HG02759 (cell line): Measurements from ENCODE around the gene ARHGAP6.

Experiments
- ATAC-seq: cut with Tn5 transposase; IDR thresholded peaks from one replicate; pipeline ENCODE4 v1.9.1; 2021; ENCODE audit warnings: mild to moderate bottlenecking, moderate library complexity; ENCODE audit not compliant: unreplicated experiment

ARHGAP6 gene

DNA sequence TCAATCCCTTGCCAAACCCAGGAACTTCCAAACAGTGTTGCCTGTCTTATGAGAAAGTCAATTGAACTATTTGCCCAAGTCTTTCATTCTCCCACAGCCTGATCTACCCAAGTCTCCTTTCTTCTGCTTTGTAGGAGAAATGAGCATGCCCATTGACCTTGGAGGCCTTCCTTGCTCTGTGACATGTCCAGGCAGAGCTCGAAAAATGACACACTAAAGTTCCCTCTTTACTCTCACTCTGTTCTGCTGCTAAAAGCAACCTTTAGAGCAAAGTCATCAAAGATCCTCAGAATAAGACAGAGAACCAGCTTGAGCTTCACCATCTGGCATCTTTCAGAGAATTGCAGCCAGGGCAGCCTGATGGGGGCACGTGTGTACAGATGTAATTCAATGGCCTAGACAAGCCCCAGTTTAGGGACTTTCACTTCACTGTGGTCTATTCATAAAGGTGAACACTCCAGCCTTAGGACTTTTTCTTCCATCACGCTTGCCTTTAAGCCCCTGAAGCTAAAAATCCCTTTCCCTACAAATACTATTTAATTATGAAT is 236.1 kb downstream of the ARHGAP6 start:
- ATAC-seq, result no peak

DNA sequence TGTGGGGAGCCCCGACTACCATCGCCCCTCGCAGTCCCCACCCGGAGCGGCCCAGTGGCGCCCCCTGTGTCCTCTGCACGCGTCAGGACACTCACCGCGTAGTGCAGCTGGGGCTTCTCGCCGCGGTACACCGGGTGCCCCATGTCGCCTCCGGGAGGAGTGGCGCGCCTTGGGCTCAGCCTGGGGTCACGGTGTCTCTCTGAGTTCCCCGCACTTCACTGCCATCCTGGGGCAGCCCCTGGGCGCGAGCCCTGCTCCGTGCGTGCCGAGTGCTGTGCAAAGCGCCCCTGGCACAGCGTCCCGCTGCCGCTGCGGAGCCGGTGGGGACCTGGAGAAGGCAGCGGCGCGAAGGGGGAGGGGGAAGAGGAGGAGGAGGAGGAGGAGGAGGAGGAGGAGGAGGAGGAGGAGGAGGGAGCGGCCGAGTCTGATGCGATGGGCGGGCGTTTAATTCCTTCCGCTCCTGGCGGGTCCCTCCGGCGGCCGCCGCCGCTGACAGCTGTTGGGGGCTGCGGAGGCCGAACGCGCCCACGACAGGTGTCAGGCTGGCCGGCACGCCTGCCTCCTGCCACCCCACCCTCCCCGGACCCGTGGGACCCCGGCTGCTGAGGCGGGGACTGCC is 238.2 kb downstream of the ARHGAP6 start:
- no peak for ATAC-seq

DNA sequence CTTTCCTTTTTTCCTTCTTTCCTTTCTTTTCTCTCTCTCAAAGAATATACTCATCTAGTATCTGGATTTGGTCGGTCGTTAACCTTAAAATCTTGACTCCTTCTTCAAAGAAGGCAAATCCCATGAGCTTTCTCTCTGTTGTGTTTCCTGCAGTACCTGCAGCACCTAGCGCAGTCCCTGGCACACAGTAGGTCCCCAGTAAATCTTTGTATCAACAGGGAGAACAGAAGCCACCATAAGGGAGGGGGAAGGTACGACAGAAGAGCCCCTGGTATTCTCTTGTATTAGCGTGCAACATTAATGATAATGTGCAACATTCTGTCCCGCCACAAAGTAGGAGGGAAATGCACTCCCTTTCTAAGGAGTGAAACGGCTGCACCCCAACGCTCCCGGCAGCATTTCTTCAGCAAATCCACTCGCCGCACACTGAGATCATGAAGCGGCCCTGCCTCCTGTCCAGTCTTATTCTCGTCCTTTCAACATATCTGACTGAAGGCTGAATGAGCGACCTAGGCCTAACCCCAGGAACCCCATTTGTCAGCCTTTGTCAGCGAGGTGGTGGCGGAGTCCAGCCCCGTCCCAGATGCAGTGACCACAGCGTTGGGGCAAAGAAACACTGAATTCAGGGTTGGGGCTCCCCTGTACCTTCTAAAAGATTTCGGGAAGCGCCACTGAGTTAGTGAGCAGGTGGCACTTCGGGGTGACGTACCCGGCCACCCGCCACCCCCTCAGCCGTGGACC is 238.8 kb downstream of the ARHGAP6 start:
- ATAC-seq, result no peak

DNA sequence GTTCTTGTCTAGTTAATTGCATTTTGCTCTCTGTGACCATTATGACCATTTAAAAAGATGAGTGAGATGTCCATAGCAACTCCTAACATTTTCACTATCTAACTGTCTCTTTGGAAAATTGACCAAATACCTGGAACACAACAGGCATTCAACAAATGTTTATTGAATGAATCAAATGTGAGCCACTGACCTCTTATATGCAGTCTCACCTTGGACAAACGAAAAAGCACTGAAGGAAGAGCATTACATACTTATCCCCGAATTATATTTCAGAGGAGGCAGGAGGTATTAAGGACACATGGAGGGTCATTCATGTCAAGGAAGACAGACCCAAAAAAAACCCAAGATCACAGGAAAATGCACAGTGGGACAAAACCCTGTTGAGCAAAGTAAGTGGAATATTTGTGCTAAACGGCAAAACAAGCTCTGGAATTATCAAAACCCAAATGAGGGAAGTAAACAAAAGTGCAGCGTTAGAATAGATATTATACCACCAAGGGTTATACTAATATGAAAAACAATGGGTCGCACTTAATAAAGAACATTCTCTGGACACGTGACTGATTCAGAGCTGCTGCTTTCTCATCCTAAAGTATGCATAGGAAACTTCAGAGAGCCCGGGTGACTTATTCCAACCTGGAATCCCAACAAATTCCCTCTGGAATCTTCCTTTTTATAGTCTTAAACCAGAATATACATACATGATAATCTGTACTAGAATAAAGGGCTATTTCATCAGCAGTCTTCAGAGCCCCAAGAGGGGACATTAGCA is 240.6 kb downstream of the ARHGAP6 start:
- ATAC-seq, result no peak

DNA sequence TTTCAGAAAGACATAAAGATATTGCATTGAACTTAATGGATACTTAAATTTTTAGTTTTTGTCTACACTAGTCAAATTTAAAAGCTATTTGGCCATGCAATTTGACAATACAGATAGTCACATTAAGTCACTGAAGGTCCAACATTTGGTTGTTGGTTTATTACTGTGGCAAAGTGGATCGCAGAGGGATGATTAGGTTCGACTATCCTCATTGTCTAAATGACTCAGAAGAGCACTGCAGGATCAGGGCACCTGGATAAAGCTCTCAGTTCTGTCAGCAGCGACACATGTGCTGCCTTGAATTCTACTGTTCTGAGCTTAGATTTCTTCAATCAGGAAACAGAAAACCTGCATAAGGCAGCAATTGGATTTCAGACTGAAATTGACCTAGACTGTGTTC is 241.8 kb downstream of the ARHGAP6 start:
- ATAC-seq, result no peak

- peak; percentile 84 for ATAC-seq
These were observed 242.3 kb downstream of the ARHGAP6 start for GRCh38 chrX:11423362-11423818.

DNA sequence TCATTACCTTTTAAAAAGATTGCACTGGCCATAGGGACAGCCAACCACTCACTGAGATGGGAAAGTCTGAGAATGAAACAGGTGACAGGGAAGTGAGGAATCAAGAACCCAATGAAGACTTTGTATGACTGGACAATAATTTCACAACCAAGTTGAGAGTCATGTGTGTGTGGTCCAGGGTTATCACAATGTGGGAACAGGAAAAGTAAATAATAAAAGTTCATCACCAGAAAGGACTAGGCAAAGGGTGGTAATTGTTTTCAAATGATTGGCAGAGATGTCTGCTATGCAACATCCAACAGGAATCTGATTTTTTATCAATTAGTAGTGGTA is 243.2 kb downstream of the ARHGAP6 start:
- ATAC-seq, result no peak

DNA sequence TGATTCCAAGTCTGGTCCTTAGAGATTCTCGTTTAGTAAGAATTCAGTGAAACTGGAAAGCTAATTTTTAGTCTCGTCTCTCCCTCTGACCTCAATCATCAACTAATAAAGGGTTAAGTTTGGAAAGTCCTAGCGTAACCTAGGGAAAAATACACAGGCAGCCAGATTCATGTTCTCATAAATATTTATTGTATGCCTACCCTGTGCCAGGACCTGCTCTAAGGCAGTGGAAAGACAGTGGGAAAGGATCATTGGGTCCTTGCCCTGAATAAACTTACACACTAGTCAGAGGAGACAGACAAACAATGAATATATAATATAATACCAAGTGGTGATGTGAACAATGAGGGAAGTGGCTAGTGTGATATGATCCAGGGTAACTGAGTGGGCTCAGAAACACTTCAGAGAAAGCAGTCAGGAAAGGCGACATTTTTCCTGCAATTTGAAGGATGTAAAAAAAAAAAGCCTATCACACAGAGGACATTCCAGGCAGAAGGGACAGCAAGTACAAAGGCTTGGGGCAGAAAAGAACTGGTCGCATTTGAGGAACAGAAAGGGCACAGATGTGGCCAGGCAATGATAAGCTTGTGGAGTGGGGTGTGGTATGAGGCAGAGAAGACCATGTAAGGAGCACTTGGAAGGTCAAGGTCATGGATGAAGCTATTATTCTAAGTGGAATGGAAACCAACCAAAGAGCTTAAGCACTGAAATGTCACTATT is 243.8 kb downstream of the ARHGAP6 start:
- ATAC-seq, result no peak

DNA sequence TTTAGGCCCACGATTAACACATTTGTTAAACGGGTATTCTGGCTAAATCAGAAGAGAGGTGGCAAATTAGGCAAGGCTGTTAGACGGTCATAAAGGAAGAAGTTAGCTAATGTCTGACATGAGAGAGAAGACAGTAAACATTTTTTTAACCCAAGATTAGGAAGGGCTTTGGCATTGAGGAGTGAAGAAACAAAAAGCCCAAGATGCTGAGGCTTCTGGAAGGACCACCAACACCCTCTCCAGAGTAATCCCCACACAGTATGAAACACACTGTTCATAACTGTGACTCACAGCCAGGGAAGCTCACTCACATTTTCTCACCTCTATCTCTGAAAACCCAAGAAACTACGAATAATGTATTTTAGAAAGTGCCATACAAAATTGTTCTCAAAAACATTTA is 244.9 kb downstream of the ARHGAP6 start:
- no peak for ATAC-seq

DNA sequence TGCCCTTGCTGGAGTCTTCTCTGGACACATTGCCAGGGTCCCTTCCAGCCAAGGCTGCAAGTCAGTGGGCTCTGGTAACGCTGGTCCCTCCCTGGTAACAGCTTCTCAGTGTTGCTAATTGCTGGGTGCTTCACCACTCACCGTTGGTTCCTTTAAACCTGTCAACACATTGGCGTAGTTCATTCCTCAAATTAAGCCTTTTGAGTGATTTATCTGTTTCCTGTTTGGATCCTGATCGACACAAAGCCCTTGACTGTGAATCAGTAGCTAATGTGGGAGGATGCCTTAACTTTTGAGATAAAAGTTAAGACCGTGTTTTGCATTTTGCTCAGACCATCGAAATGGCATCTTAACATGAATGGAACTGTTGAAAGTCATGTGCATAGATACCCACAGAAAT is 246.6 kb downstream of the ARHGAP6 start:
- ATAC-seq, result no peak

- ATAC-seq, result no peak
These were observed 249.1 kb downstream of the ARHGAP6 start for GRCh38 chrX:11416600-11416999.

- no peak for ATAC-seq
These were observed 251.6 kb downstream of the ARHGAP6 start for GRCh38 chrX:11414091-11414490.

GRCh38 chrX:11412715-11413623 is 252.8 kb downstream of the ARHGAP6 start:
- ATAC-seq, result no peak

DNA sequence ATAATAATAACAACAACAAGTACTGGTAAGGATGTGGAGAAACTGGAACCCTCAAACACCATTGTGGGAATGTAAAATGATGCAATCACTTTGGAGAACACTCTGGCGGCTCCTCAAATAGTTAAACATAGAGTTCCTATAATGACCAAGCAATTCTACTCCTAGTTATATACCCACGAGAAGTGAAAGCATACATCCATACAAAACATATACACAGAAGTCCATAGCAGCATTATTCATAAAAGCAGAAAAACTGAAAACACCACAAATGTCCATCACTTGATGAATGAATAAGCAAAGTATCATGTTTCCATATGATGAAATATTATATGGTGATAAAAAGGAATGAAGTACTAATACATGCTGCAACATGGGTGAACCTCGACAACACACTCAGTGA is 255.8 kb downstream of the ARHGAP6 start:
- ATAC-seq, result no peak

- no peak for ATAC-seq
These were observed 256.9 kb downstream of the ARHGAP6 start for GRCh38 chrX:11408783-11409182.

GRCh38 chrX:11408109-11408405 is 257.7 kb downstream of the ARHGAP6 start:
- no peak for ATAC-seq

GRCh38 chrX:11407331-11408108 is 258.2 kb downstream of the ARHGAP6 start:
- no peak for ATAC-seq

DNA sequence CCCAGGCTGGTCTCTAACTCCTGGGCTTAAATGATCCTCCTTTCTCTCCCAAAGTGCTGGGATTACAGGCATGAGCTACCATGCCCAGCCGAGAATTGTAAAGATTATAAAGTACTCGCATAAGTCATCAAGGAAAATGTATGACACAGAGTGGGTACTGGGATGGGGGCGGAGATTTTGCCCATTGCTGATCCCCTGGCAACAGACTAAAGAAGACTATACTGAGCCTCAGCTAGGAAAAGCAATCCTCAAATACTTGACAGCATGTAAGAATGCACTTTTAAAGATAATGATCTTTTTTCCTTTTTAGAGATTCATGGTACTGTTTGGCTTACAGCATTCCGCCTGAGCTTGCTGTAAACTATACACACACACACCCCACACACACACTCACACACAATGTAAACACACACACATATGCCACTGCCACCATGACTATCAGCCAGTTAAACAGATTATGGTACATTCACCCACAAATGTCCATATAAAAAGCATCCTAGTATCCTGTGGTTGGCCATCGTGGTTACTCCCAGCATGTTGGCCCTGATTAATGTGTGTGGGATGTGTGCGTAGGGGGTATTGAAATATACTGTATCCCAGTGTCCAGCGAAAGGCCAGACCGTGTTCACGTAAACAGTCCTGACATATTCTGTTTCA is 259.5 kb downstream of the ARHGAP6 start:
- ATAC-seq, result no peak

- no peak for ATAC-seq
These were observed 262.1 kb downstream of the ARHGAP6 start for GRCh38 chrX:11403631-11404030.
